Epithelial cell of proximal tubule (primary cell): Measurements from ENCODE around the gene FOXB2. TPM values are rescaled to one million over a fixed set of nuclear protein-coding genes. Genes with fewer than 3 reads are reported as not detected.
A peak's percentile ranks its signal among the peaks of the same experiment; 100 is the strongest.
"Not testable (repeated sequence)": the region's sequence is repeated elsewhere in the genome, so short reads cannot be mapped to it uniquely, and the experiment has no call there.

Source experiments
- DNase-seq: peaks from one replicate; pipeline ENCODE4 v3.0.0-alpha.2; 2011; ENCODE audit warnings: low read depth
- H3K4me3 ChIP-seq: 2 replicates; pipeline ENCODE4 v1.5.1; 2011; ENCODE audit warnings: low read depth, mild to moderate bottlenecking, low read length
- CTCF ChIP-seq: conservative IDR thresholded peaks from 2 replicates; pipeline ENCODE4 v1.5.1; 2012; ENCODE audit warnings: low read depth, mild to moderate bottlenecking, low read length
- total RNA-seq: library from RNA; depleted of rRNA; stranded (reverse); fragments of >200 nt; gene quantifications from 2 replicates; pipeline ENCODE4 v1.2.3, GENCODE V29; 2015

Gene FOXB2
- total RNA-seq: not detected in 2 replicates

GRCh38 chr9:77019236-77019925, at the start of gene FOXB2:
Gene FOXB2 (plus strand): TSS chr9:77019655. CDS start chr9:77019655, 0 bp downstream.
- H3K4me3 ChIP-seq: no peak within 1 kb of the TSS
- no peak for DNase-seq
- TF ChIP-seq CTCF: no peak

GRCh38 chr9:76969716-76970115, 49.7 kb upstream of the FOXB2 start:
- H3K4me3 ChIP-seq: no peak overlapping the region
- no peak for TF ChIP-seq CTCF
- DNase-seq: no peak

GRCh38 chr9:76978831-76979230, 40.6 kb upstream of the FOXB2 start:
- DNase-seq, H3K4me3 ChIP-seq: not testable (repeated sequence)

- no peak for TF ChIP-seq CTCF
- no peak for DNase-seq
- no peak overlapping the region for H3K4me3 ChIP-seq
These were observed 38.9 kb upstream of the FOXB2 start for GRCh38 chr9:76980566-76980965.

- no peak for DNase-seq
- H3K4me3 ChIP-seq: no peak overlapping the region
- no peak for TF ChIP-seq CTCF
These were observed 35.0 kb upstream of the FOXB2 start for GRCh38 chr9:76984486-76984885.

GRCh38 chr9:76985581-76985980, 33.9 kb upstream of the FOXB2 start:
- H3K4me3 ChIP-seq: no peak overlapping the region
- DNase-seq: no peak
- TF ChIP-seq CTCF: no peak

GRCh38 chr9:76987594-76988200, 31.8 kb upstream of the FOXB2 start:
- no peak overlapping the region for H3K4me3 ChIP-seq
- peak; percentile 19 for DNase-seq
- TF ChIP-seq CTCF: peak; percentile 91
